Right renal pelvis (tissue), 4 donors: ENCODE measurements around the gene SUPT20H. TPM values are rescaled to one million over a fixed set of nuclear protein-coding genes. Genes with fewer than 3 reads are reported as not detected.

Source experiments
- DNase-seq, 4 donors: peaks; one replicate each; pipeline ENCODE4 v3.0.0-alpha.2; 2013; ENCODE audit warnings: low read depth in 4 of 4, low spot score in 3 of 4, missing footprints in 1 of 4
- polyA plus RNA-seq, 4 donors: library from polyadenylated mRNA; unstranded; fragments of 120-200 nt; gene quantifications; one replicate each; pipeline ENCODE4 v1.2.1, GENCODE V29; 2013; ENCODE audit not compliant: insufficient read length in 4 of 4

Gene SUPT20H
- polyA plus RNA-seq, 4 donors: 86.7 to 107 (median 98.2) TPM

GRCh38 chr13:37009692-37010091 is 49.8 kb downstream of the SUPT20H start:
- DNase-seq: no peak

GRCh38 chr13:37001921-37002250 is 57.6 kb downstream of the SUPT20H start:
- no peak for DNase-seq

- DNase-seq: peak; percentile 78 to 84 (median 80)
These were observed 60.3 kb downstream of the SUPT20H start, which contains the start of gene ALG5 for GRCh38 chr13:36999054-36999714. ALG5 (minus strand) TSS chr13:36999340; CDS start chr13:36999300, 40 bp downstream.

- peak in 3 of 4 donors; percentile 16 to 27 (median 16) for DNase-seq
These were observed 60.9 kb downstream of the SUPT20H start for GRCh38 chr13:36998624-36999041.

GRCh38 chr13:36997716-36998427 is 61.6 kb downstream of the SUPT20H start:
- DNase-seq: no peak

- no peak for DNase-seq
These were observed 67.1 kb downstream of the SUPT20H start for GRCh38 chr13:36992362-36992761.

GRCh38 chr13:36986462-36987240 is 72.8 kb downstream of the SUPT20H start:
- DNase-seq: no peak

- peak; percentile 18 to 35 (median 22) for DNase-seq
These were observed 78.2 kb downstream of the SUPT20H start for GRCh38 chr13:36981156-36981743.

GRCh38 chr13:36979361-36980050 is 80.0 kb downstream of the SUPT20H start:
- DNase-seq: no peak

- no peak for DNase-seq
These were observed 84.3 kb downstream of the SUPT20H start for GRCh38 chr13:36975172-36975571.

GRCh38 chr13:36973621-36974295 is 85.7 kb downstream of the SUPT20H start:
- DNase-seq: no peak

- DNase-seq: no peak
These were observed 86.5 kb downstream of the SUPT20H start for GRCh38 chr13:36973009-36973408.

GRCh38 chr13:36966404-36966803 is 93.1 kb downstream of the SUPT20H start:
- no peak for DNase-seq

- DNase-seq: no peak
These were observed 93.7 kb downstream of the SUPT20H start for GRCh38 chr13:36965767-36966166.

- no peak for DNase-seq
These were observed 99.9 kb downstream of the SUPT20H start for GRCh38 chr13:36959456-36960116.
